Neuron (in vitro differentiated cells): ENCODE results near the gene RHOD.

Source experiments
- H2AFZ ChIP-seq: one replicate; pipeline ENCODE4 v1.6.1; 2013; ENCODE audit warnings: low read depth, mild to moderate bottlenecking, inconsistent platforms, low read length, moderate library complexity
- H3K27me3 ChIP-seq: one replicate; pipeline ENCODE4 v1.6.1; 2013; ENCODE audit warnings: low read length; ENCODE audit not compliant: insufficient read depth
- H3K36me3 ChIP-seq: one replicate; pipeline ENCODE4 v1.6.1; 2013; ENCODE audit warnings: low read length; ENCODE audit not compliant: insufficient read depth
- H3K4me1 ChIP-seq: one replicate; pipeline ENCODE4 v1.6.1; 2013; ENCODE audit warnings: low read length; ENCODE audit not compliant: insufficient read depth
- H3K4me3 ChIP-seq: 2 replicates; pipeline ENCODE4 v1.5.1; 2013; ENCODE audit warnings: mild to moderate bottlenecking, low read length, moderate library complexity
- H3K9me3 ChIP-seq: one replicate; pipeline ENCODE4 v1.6.1; 2013; ENCODE audit warnings: low read length

RHOD gene

DNA sequence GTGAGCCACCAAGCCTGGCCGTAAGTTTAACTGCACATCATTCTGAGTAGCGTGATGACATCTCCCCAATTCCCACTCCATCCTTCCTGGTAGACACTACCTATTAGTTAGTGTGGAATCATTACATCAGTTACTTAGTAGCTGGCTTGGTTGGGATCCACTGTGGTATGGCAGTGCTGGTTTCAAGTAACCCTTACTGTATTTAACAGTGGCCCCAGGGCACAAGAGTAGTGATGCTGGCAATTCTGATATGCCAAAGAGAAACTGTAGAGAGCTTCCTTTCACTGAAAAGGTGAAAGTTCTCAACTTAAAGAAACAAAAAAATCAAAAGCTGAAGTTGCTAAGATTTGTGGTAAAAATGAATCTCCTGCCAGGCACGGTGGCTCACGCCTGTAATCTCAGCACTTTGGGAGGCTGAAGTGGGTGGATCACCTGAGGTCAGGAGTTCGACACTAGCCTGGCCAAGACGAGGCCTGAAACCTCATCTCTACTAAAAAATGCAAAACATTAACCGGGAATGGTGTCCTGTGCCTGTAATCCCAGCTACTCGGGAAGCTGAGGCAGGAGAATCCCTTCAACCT is 27.2 kb downstream of the RHOD start:
- Histone ChIP-seq H3K4me1 (no peaks in the 10 kb centered on the region), H3K9me3 (no peaks in the 10 kb centered on the region), H3K36me3 (no peaks in the 10 kb centered on the region), H3K4me3 (no peak overlapping the region), H2AFZ (no peak overlapping the region), H3K27me3 (peaks cover 3% of the 10 kb centered on the region)

DNA sequence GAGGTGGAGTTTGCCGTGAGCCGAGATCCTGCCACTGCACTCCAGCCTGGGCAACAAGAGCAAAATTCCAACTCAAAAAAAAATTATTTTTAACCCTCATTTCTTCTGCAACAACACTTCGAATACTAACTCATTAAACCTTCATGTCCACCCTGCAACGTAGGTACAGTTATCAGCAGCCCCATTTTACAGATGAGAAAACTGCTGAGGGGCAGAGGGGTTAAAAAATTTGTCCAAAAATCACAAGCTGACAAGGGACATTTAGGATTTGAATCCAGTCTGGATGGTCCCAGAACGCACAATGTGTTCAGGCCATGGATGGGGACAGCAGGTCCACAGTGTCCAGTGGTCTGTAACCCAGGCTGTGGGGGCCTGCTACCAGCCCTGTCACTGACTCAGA is 29.0 kb downstream of the RHOD start:
- H3K4me3 ChIP-seq = no peak overlapping the region
- no peak overlapping the region for H2AFZ ChIP-seq
- H3K27me3 ChIP-seq = peaks cover 3% of the 10 kb centered on the region
- H3K9me3 ChIP-seq = no peaks in the 10 kb centered on the region
- H3K4me1 ChIP-seq = no peaks in the 10 kb centered on the region
- no peaks in the 10 kb centered on the region for H3K36me3 ChIP-seq

DNA sequence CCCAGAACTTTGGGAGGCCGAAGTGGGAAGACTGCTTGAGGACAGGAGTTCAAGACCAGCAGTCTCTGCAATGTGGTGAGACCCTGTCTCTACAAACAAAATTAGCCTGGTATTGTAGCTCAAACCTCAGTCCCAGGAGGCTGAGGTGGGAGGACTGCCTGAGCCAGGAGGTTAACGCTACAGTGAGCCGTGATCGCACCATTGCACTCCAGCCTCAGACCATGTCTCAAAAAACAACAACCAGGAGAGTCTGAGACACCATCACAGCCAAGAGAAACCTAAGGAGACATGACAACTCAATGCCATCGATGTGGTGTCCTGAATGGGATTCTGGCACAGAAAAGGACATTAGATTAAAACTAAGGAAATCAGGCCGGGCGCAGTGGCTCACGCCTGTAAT is 34.1 kb downstream of the RHOD start:
- H3K4me3 ChIP-seq = no peak overlapping the region
- H3K4me1 ChIP-seq = no peaks in the 10 kb centered on the region
- H2AFZ ChIP-seq = no peak overlapping the region
- no peaks in the 10 kb centered on the region for H3K27me3 ChIP-seq
- no peaks in the 10 kb centered on the region for H3K36me3 ChIP-seq
- no peaks in the 10 kb centered on the region for H3K9me3 ChIP-seq

DNA sequence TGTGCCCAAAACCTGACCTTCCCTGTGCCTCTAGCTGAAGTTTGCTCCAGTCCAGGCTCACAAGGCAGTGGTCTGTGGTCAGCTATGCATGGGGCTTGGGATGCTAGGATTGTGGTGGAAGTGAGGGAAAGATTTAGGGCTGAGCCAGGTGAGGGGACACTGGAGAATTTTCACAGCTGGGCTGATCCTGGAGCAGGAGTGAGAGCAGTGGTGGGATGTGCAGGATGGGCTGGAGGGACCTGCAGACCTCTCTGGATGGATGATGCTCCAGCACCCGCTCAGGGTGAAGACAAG is 38.5 kb downstream of the RHOD start:
- no peak overlapping the region for H2AFZ ChIP-seq
- no peaks in the 10 kb centered on the region for H3K27me3 ChIP-seq
- H3K36me3 ChIP-seq = no peaks in the 10 kb centered on the region
- no peaks in the 10 kb centered on the region for H3K4me1 ChIP-seq
- no peaks in the 10 kb centered on the region for H3K9me3 ChIP-seq
- no peak overlapping the region for H3K4me3 ChIP-seq

DNA sequence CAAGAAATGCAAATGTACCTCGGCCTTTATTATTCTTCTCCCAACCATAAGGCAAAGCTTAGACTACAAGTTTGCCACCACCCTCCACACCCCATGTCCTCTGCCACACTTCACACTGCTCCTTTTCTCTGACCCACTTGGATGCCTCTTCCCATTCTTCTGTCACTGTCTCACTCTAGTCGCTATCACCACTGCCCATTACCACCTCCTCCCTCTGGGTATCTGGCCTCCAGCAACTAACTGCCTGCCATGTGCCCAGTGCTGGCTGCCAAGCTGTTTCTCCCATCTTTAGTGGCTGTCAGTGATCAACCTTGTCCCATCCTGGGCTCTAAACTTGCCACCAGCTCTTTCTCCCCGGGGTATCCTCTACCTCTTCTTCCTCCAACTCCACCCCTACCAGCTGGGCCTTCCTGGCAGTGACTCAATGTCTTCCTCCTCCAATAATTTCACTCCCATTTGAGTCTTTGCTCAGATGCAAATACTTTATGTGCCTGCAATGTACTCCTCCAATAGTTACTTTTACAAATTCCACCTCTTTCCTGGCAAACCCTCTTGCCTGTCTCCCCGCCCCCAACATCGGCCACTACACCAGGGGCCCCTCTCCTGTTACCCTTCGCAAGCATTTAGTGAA is 42.3 kb downstream of the RHOD start:
- Histone ChIP-seq H3K9me3 (no peaks in the 10 kb centered on the region), H2AFZ (no peak overlapping the region), H3K36me3 (no peaks in the 10 kb centered on the region), H3K27me3 (no peaks in the 10 kb centered on the region), H3K4me1 (no peaks in the 10 kb centered on the region), H3K4me3 (no peak overlapping the region)

DNA sequence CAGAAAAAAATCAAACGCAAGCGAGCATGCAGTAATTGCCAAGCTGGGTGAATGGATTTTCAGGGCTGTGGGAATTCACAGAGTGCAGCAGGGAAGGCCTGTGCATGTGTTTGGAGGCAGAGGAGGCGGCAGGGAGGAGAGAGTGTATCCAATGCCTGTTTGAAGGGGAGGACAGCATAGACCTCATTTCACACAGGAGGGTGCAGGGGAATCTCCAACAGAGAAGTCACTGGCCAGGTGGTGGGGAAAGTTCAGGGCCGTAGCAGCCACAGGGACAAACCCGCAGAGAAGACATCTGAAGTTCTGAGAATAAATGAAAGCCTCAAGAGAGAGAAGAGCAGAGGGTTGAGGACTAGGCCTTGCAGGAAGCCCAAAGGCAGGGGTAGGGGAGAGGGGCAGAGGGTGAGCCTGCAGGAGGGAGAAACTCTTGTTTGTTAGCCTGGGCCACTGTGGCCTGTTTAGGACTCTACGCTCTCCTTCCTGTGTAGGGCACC is 43.2 kb downstream of the RHOD start:
- no peak overlapping the region for H3K4me3 ChIP-seq
- no peak overlapping the region for H2AFZ ChIP-seq
- no peaks in the 10 kb centered on the region for H3K36me3 ChIP-seq
- no peaks in the 10 kb centered on the region for H3K9me3 ChIP-seq
- H3K27me3 ChIP-seq = no peaks in the 10 kb centered on the region
- H3K4me1 ChIP-seq = no peaks in the 10 kb centered on the region

DNA sequence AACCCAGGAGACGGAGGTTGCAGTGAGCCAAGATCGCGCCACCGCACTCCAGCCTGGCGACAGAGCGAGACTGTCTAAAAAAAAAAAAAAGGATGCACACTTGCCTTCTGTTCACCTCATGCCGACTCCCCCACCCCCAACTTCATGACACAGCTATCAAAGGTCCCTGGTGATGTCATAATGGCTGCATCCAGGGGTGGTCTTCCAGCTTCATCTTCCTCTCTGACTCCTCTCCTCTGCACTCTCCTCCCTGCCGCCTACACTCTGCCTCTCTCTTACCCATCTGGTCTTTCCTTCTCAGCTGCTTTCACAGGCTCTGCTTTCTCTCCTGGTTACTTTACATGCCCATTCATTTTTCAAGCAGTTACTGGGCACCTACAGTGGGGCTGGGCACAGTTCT is 46.0 kb downstream of the RHOD start:
- Histone ChIP-seq H3K36me3 (no peaks in the 10 kb centered on the region), H3K4me3 (no peak overlapping the region), H2AFZ (no peak overlapping the region), H3K4me1 (no peaks in the 10 kb centered on the region), H3K9me3 (no peaks in the 10 kb centered on the region), H3K27me3 (no peaks in the 10 kb centered on the region)

DNA sequence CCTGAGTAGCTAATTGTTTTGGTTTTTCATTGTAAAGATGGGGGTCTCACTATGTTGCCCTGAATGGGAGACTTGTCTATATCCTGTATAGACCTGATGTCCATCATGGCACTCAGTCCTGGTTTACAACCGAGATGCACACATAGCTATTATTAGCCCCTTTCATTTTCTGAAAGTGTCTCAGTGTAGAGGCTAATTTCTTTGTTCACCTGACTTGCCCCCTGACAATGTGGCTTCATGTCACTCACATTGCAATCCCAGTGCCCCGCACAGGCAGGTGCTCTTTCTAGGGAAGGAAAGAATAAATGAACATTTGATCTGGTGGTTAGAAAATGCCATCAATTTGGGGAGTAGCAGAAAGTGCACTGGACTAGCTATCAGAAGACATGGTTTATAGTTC is 49.3 kb downstream of the RHOD start:
- H3K36me3 ChIP-seq = no peaks in the 10 kb centered on the region
- H3K27me3 ChIP-seq = no peaks in the 10 kb centered on the region
- no peaks in the 10 kb centered on the region for H3K4me1 ChIP-seq
- H3K4me3 ChIP-seq = no peak overlapping the region
- no peak overlapping the region for H2AFZ ChIP-seq
- H3K9me3 ChIP-seq = no peaks in the 10 kb centered on the region

DNA sequence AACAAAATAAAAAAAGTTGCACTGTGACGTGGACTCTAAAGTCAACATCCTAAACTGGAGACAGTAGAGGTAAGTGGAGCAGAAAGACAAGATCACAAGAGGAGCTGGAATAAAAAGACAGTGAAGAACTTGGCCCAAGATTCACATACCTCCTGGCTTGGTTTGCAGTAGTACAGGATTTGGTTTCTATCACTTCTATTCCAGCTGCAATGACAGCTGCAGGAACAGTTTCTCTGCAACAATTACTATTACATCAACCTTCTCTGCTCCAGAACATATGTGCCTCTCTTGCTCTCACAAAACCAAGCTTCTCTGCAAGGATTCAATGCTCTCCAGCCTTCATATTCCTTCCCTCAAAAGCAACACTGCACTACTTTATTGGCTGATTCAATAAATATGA is 54.6 kb downstream of the RHOD start:
- Histone ChIP-seq H3K9me3 (no peaks in the 10 kb centered on the region), H3K4me1 (no peaks in the 10 kb centered on the region), H2AFZ (no peak overlapping the region), H3K36me3 (no peaks in the 10 kb centered on the region), H3K27me3 (peaks cover 3% of the 10 kb centered on the region), H3K4me3 (no peak overlapping the region)

DNA sequence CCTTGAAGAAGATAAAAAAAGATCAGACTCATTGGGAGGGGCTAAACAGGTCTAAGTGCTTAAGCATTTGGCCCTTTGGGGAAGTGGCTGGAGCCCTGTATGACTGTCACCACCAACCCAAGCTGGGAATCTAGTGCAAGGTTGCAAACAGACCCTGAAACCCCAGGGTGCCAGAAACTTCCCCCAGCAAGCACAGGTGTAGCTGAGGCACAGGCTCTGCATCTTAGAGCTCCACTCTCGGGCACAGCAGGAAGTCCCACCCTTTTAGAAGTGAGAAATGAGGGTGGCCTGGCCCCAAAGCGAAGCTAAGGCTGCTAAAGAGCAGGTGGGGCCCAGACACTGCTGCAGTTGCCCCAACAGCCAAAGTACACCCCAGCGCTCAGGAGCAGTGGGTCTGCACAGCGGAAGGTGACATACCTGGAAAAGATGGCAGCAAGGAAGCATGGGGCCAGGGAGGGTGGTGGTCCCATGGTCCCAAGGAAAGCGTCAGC is 56.6 kb downstream of the RHOD start:
- H3K9me3 ChIP-seq = no peaks in the 10 kb centered on the region
- H3K27me3 ChIP-seq = peaks cover 3% of the 10 kb centered on the region
- H3K36me3 ChIP-seq = no peaks in the 10 kb centered on the region
- H3K4me1 ChIP-seq = peaks cover 10% of the 10 kb centered on the region
- H2AFZ ChIP-seq = no peak overlapping the region
- H3K4me3 ChIP-seq = no peak overlapping the region

DNA sequence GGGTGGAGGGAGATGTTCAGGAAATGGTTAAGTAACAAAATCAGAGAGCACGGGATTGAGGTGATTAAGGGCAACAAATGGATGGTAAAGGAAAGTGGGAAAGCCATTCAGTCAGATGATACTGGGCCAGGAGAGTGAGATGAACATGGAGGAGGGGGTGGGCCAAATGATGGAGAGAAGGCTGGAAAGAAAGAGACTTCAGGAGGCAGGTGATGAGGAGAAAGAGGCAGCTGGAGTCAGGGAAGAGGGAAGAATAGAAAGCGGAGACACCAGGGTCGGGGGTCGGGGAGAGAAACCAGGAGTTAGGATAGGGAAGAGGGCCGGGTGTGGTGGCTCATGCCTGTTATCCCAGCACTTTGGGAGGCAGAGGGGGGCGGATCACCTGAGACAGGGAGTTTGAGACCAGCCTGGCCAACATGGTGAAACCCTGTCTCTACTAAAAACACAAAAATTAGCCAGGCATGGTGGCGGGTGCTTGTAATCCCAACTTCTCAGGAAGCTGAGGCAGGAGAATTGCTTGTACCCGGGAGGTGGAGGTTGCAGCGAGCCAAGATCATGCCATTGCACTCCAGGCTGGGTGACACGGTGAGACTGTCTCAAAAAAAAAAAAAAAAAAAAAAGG is 57.7 kb downstream of the RHOD start:
- H3K9me3 ChIP-seq = no peaks in the 10 kb centered on the region
- H3K36me3 ChIP-seq = no peaks in the 10 kb centered on the region
- H3K27me3 ChIP-seq = peaks cover 3% of the 10 kb centered on the region
- H3K4me3 ChIP-seq = no peak overlapping the region
- H2AFZ ChIP-seq = no peak overlapping the region
- H3K4me1 ChIP-seq = peaks cover 10% of the 10 kb centered on the region

DNA sequence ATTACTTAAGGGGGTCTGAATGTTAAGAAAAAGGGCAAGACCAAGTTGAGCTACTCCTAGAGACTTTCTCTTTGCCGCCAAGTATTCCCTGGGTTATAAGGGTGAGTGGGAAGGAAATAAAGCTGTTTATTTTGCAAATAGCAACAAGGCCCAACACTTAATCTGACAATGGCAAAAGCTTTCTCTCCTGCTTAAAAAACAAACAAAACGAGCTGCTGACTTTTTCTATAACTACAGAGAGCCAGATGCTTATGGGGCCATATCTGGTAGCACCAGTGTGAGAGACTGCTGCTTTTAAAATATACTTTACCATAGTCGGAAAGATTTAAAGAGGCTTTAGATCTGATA is 60.1 kb downstream of the RHOD start:
- H3K9me3 ChIP-seq = no peaks in the 10 kb centered on the region
- peaks cover 20% of the 10 kb centered on the region for H3K4me1 ChIP-seq
- H3K4me3 ChIP-seq = no peak overlapping the region
- no peaks in the 10 kb centered on the region for H3K36me3 ChIP-seq
- H2AFZ ChIP-seq = peak overlapping the region; percentile 37
- peaks cover 3% of the 10 kb centered on the region for H3K27me3 ChIP-seq

DNA sequence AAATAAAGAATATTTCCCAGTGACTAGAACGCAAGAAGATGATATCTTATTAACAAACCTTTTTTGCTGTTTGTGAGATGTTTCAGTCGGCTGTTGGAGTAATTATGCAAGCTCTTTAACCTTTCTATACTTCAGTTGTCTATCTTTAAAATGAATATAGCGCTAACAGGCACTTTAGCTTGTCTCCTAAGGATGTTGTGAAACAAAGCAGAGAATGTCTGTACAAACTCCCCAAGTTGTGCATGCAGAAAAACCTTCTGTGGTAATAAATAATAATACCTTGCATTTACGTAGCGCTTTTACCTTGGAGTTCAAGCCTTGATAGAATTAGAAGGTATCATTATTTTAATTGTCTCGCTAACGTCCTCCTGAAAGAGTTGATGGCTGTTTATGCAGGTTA is 60.5 kb downstream of the RHOD start:
- H2AFZ ChIP-seq = peak overlapping the region; percentile 37
- peaks cover 25% of the 10 kb centered on the region for H3K4me1 ChIP-seq
- no peaks in the 10 kb centered on the region for H3K9me3 ChIP-seq
- H3K36me3 ChIP-seq = no peaks in the 10 kb centered on the region
- no peak overlapping the region for H3K4me3 ChIP-seq
- H3K27me3 ChIP-seq = peaks cover 3% of the 10 kb centered on the region
